ENCODE measurements around the gene FOSL2.

- TF ChIP-seq, protein P1, sequence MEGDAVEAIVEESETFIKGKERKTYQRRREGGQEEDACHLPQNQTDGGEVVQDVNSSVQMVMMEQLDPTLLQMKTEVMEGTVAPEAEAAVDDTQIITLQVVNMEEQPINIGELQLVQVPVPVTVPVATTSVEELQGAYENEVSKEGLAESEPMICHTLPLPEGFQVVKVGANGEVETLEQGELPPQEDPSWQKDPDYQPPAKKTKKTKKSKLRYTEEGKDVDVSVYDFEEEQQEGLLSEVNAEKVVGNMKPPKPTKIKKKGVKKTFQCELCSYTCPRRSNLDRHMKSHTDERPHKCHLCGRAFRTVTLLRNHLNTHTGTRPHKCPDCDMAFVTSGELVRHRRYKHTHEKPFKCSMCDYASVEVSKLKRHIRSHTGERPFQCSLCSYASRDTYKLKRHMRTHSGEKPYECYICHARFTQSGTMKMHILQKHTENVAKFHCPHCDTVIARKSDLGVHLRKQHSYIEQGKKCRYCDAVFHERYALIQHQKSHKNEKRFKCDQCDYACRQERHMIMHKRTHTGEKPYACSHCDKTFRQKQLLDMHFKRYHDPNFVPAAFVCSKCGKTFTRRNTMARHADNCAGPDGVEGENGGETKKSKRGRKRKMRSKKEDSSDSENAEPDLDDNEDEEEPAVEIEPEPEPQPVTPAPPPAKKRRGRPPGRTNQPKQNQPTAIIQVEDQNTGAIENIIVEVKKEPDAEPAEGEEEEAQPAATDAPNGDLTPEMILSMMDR (conservative IDR thresholded peaks at IDR 0.05 in 1 of 2, IDR thresholded peaks at IDR 0.05 in 1 of 2; ENCODE audit: extremely low read depth in 1 of 2, insufficient read depth in 1 of 2, low read depth in 1 of 2, low read length in 2 of 2) = no peak
- TF ChIP-seq EZH2 (IDR thresholded peaks at IDR 0.05; ENCODE audit: borderline replicate concordance, low read length) = no peak
These were observed 43.9 kb downstream of the FOSL2 start for GRCh38 chr2:28436525-28437051.

All from mammary epithelial cell (primary cell).